IMR-90 (cell line): Measurements from ENCODE around the gene LRRC8E. TPM values are rescaled to one million over a fixed set of nuclear protein-coding genes. Genes with fewer than 3 reads are reported as not detected.

Source experiments
- ATAC-seq: fragments of 200-7000 bp; cut with Tn5 transposase; 2 replicates; pipeline ENCODE4 v1.9.1; 2020; ENCODE audit warnings: low read depth, mild to moderate bottlenecking, moderate library complexity
- BruUV-seq: library from RNA; stranded (reverse); fragments of 400-500 nt; replicated peaks from 2 replicates; lab custom pipeline; 2021; lab: Mats Ljungman, UMichigan
- CTCF ChIA-PET: fragments of 300-600 bp; formaldehyde crosslinking; extraction: SDS; loops from one replicate; lab custom pipeline; 2021; ENCODE audit warnings: antibody characterized with exemption; lab: Yijun Ruan, JAX
- POLR2A ChIA-PET: fragments of 300-600 bp; sonication (Branson Sonifier 250); formaldehyde crosslinking; loops from one replicate; lab custom pipeline; 2022; ENCODE audit warnings: antibody characterized with exemption; ENCODE audit not compliant: unreplicated experiment; lab: Charles Lee
- DNase-seq: peaks from one replicate; pipeline ENCODE4 v3.0.0; 2013
- H2AFZ ChIP-seq: replicated peaks from 2 replicates; pipeline ENCODE3; 2013; ENCODE audit warnings: low read length, mild to moderate bottlenecking; ENCODE audit not compliant: poor library complexity
- H2AK5ac ChIP-seq: 2 replicates; pipeline ENCODE4 v1.6.1; 2013; ENCODE audit warnings: low read depth, low read length, inconsistent platforms
- H2AK9ac ChIP-seq: replicated peaks from 2 replicates; pipeline ENCODE3; 2013; ENCODE audit warnings: mild to moderate bottlenecking, low read depth, low read length, moderate library complexity; ENCODE audit not compliant: poor library complexity
- H2BK120ac ChIP-seq: 2 replicates; pipeline ENCODE4 v1.6.1; 2013; ENCODE audit warnings: low read depth, low read length, inconsistent platforms
- H2BK15ac ChIP-seq: 3 replicates; pipeline ENCODE4 v1.6.1; 2013; ENCODE audit warnings: low read depth, low read length, inconsistent platforms
- H2BK20ac ChIP-seq: 2 replicates; pipeline ENCODE4 v1.6.1; 2013; ENCODE audit warnings: low read depth, mild to moderate bottlenecking, inconsistent platforms, low read length, moderate library complexity
- H2BK5ac ChIP-seq: 2 replicates; pipeline ENCODE4 v1.6.1; 2013; ENCODE audit warnings: mild to moderate bottlenecking, low read depth, low read length, inconsistent platforms; ENCODE audit not compliant: poor library complexity, severe bottlenecking
- H3K14ac ChIP-seq: replicated peaks from 2 replicates; pipeline ENCODE4 v1.6.1; 2013; ENCODE audit warnings: low read depth, low read length, inconsistent platforms
- H3K18ac ChIP-seq: 2 replicates; pipeline ENCODE4 v1.6.1; 2013; ENCODE audit warnings: low read depth, low read length, control low read depth
- H3K23ac ChIP-seq: 2 replicates; pipeline ENCODE4 v1.6.1; 2013; ENCODE audit warnings: low read depth, low read length, inconsistent platforms
- H3K27ac ChIP-seq: 2 replicates; pipeline ENCODE4 v1.5.1; 2013; ENCODE audit warnings: mild to moderate bottlenecking, control low read depth, low read length; ENCODE audit not compliant: insufficient read depth
- H3K27me3 ChIP-seq: 2 replicates; pipeline ENCODE4 v1.6.1; 2013; ENCODE audit warnings: low read length; ENCODE audit not compliant: control insufficient read depth, insufficient read depth
- H3K36me3 ChIP-seq: 2 replicates; pipeline ENCODE4 v1.6.1; 2013; ENCODE audit warnings: low read length, mixed read lengths; ENCODE audit not compliant: control insufficient read depth, insufficient read depth
- H3K4ac ChIP-seq: 2 replicates; pipeline ENCODE4 v1.6.1; 2013; ENCODE audit warnings: low read depth, low read length, inconsistent platforms
- H3K4me1 ChIP-seq: 2 replicates; pipeline ENCODE4 v1.6.1; 2013; ENCODE audit warnings: low read length, mixed read lengths; ENCODE audit not compliant: control insufficient read depth, insufficient read depth
- H3K4me2 ChIP-seq: 2 replicates; pipeline ENCODE4 v1.6.1; 2013; ENCODE audit warnings: low read depth, mild to moderate bottlenecking, control low read depth, low read length, moderate library complexity
- H3K4me3 ChIP-seq: 2 replicates; pipeline ENCODE4 v1.5.1; 2013; ENCODE audit warnings: low read depth, mild to moderate bottlenecking, control low read depth, low read length, moderate library complexity; ENCODE audit not compliant: insufficient read depth
- H3K56ac ChIP-seq: 2 replicates; pipeline ENCODE4 v1.6.1; 2013; ENCODE audit warnings: low read length, inconsistent platforms; ENCODE audit not compliant: insufficient read depth; ENCODE audit errors: extremely low read depth
- H3K79me1 ChIP-seq, 2 experiments: 2 replicates each; pipeline ENCODE4 v1.6.1; 2013; ENCODE audit warnings: low read length in 2 of 2, inconsistent platforms in 1 of 2, low read depth in 1 of 2
- H3K9ac ChIP-seq: 2 replicates; pipeline ENCODE4 v1.6.1; 2013; ENCODE audit warnings: low read depth, low read length, control low read depth
- H3K9me1 ChIP-seq: 2 replicates; pipeline ENCODE4 v1.6.1; 2013; ENCODE audit warnings: low read length, inconsistent platforms; ENCODE audit not compliant: insufficient read depth
- H3K9me3 ChIP-seq: 2 replicates; pipeline ENCODE4 v1.6.1; 2013; ENCODE audit warnings: low read length; ENCODE audit not compliant: control insufficient read depth, insufficient read depth
- H4K20me1 ChIP-seq: 2 replicates; pipeline ENCODE4 v1.6.1; 2013; ENCODE audit warnings: low read length, inconsistent platforms; ENCODE audit not compliant: insufficient read depth
- H4K5ac ChIP-seq: 2 replicates; pipeline ENCODE4 v1.6.1; 2013; ENCODE audit warnings: mild to moderate bottlenecking, low read depth, low read length, control low read depth
- H4K8ac ChIP-seq, 2 experiments: 2 replicates each; pipeline ENCODE4 v1.6.1; 2013; ENCODE audit warnings: low read depth in 2 of 2, low read length in 2 of 2, control low read depth in 1 of 2, inconsistent platforms in 1 of 2
- H4K91ac ChIP-seq: 2 replicates; pipeline ENCODE4 v1.6.1; 2013; ENCODE audit warnings: low read depth, low read length, inconsistent platforms; ENCODE audit not compliant: insufficient read depth
- BHLHE40 ChIP-seq: fragments of 150-350 bp; IDR thresholded peaks from 2 replicates; pipeline ENCODE4 v1.6.1; 2016; ENCODE audit warnings: mild to moderate bottlenecking, low read depth, low read length
- CEBPB ChIP-seq: IDR thresholded peaks from 2 replicates; pipeline ENCODE4 v1.6.1; 2012; ENCODE audit warnings: low read depth, low read length, improper control_type of control experiment
- CHD1 ChIP-seq: IDR thresholded peaks from 2 replicates; pipeline ENCODE4 v1.6.1; 2012; ENCODE audit warnings: low read depth, low read length, improper control_type of control experiment
- ELK1 ChIP-seq: fragments of 150-350 bp; IDR thresholded peaks from 2 replicates; pipeline ENCODE4 v1.6.1; 2016; ENCODE audit warnings: low read depth, mild to moderate bottlenecking, low read length, moderate library complexity, borderline replicate concordance
- FOS ChIP-seq: fragments of 150-350 bp; IDR thresholded peaks from 2 replicates; pipeline ENCODE4 v1.6.1; 2016; ENCODE audit warnings: low read depth, low read length
- MAFK ChIP-seq: IDR thresholded peaks from 2 replicates; pipeline ENCODE4 v1.6.1; 2012; ENCODE audit warnings: low read depth, low read length, improper control_type of control experiment
- MAZ ChIP-seq: IDR thresholded peaks from 2 replicates; pipeline ENCODE4 v1.6.1; 2012; ENCODE audit warnings: low read depth, mild to moderate bottlenecking, low read length, improper control_type of control experiment, moderate library complexity, borderline replicate concordance
- MXI1 ChIP-seq: IDR thresholded peaks from 2 replicates; pipeline ENCODE4 v1.6.1; 2012; ENCODE audit warnings: low read depth, mild to moderate bottlenecking, low read length, moderate library complexity, borderline replicate concordance
- POLR2A ChIP-seq: IDR thresholded peaks from 2 replicates; pipeline ENCODE4 v1.6.1; 2012; ENCODE audit warnings: mild to moderate bottlenecking, low read depth, low read length
- RCOR1 ChIP-seq: IDR thresholded peaks from 2 replicates; pipeline ENCODE4 v1.6.1; 2012; ENCODE audit warnings: mild to moderate bottlenecking, low read length, improper control_type of control experiment; ENCODE audit not compliant: insufficient replicate concordance
- RFX5 ChIP-seq: IDR thresholded peaks from 2 replicates; pipeline ENCODE4 v1.8.0; 2012; ENCODE audit warnings: low read depth, mild to moderate bottlenecking, low read length, moderate library complexity
- SMC3 ChIP-seq: fragments of 150-350 bp; IDR thresholded peaks from 2 replicates; pipeline ENCODE4 v1.6.1; 2016; ENCODE audit warnings: low read depth, mild to moderate bottlenecking, antibody characterized with exemption, low read length, moderate library complexity
- WGBS, 2 experiments: methylation state at CpG; one replicate each; pipeline versions ENCODE4 v1.1.5 to v1.1.7; 2013; ENCODE audit warnings: missing lambda C conversion rate in 2 of 2; ENCODE audit not compliant: insufficient read length in 1 of 2; ENCODE audit errors: extremely low coverage in 2 of 2; 5-methylcytosine and 5-hydroxymethylcytosine counted together
- dilution Hi-C: fragments of 300-500 bp; cut with HindIII; formaldehyde crosslinking; loops from one replicate; pipeline ENCODE4 v1.14.3; 2018; ENCODE audit warnings: low sequenced_read_pairs; ENCODE audit not compliant: unreplicated experiment
- in situ Hi-C: fragments of 300-500 bp; cut with MboI; formaldehyde crosslinking; loops from 3 replicates; pipeline ENCODE4 v1.14.3; 2019; ENCODE audit warnings: low sequenced_read_pairs, inconsistent platforms, mixed read lengths
- intact Hi-C: fragments of 100-400 bp; cut with micrococcal nuclease; formaldehyde crosslinking; loops from 2 replicates; pipeline ENCODE4 v1.10.0; 2022
- polyA plus RNA-seq, 3 experiments: library from polyadenylated mRNA; depleted of rRNA; stranded (reverse); fragments of >200 nt; gene quantifications; 2 replicates each; pipeline ENCODE4 v1.2.3, GENCODE V29; 2012; ENCODE audit warnings: low replicate concordance in 1 of 3
- total RNA-seq: library from RNA; depleted of rRNA; stranded (reverse); fragments of >200 nt; gene quantifications from 2 replicates; pipeline ENCODE4 v1.2.3, GENCODE V29; 2012

The LRRC8E gene
- total and polyA plus RNA-seq, 2 of the 4 experiments (the other 2 are of a cell fraction), result 6.4 to 7.2 TPM

GRCh38 chr19:7869910-7870511, 18.3 kb upstream of the LRRC8E start:
- Histone ChIP-seq H4K8ac (no peak overlapping the region), H3K9ac (no peak overlapping the region), H3K4me2 (peak overlapping the region; percentile 78; the same call in 1 of the 2 replicates), H3K79me1 (no peaks in the 10 kb centered on the region), H3K23ac (no peak overlapping the region), H3K4me3 (peak overlapping the region; percentile 43), H3K27ac (no peak overlapping the region), H2AFZ (peak overlapping the region; percentile 88), H4K20me1 (peaks cover 8% of the 10 kb centered on the region), H3K4ac (no peak overlapping the region), H3K36me3 (no peaks in the 10 kb centered on the region), H2BK120ac (no peak overlapping the region), H3K56ac (no peak overlapping the region), H3K27me3 (peaks cover 30% of the 10 kb centered on the region), H3K14ac (no peak overlapping the region), H3K9me3 (no peaks in the 10 kb centered on the region), H3K4me1 (peaks cover 16% of the 10 kb centered on the region), H2BK15ac (no peak overlapping the region), H3K18ac (no peak overlapping the region), H4K91ac (no peak overlapping the region), H2BK20ac (no peak overlapping the region), H2AK5ac (no peak overlapping the region), H3K9me1 (no peaks in the 10 kb centered on the region), H2BK5ac (no peak overlapping the region), H2AK9ac (no peak overlapping the region), H4K5ac (no peak overlapping the region)
- BruUV-seq, result no TSS peak
- WGBS, 2 experiments, result 61% methylated on average over 3 of the region's 30 CpGs; no CpG with 5 or more reads in 1 of the 2 experiments
- dilution Hi-C loops (no loop called here), intact Hi-C loops (no loop called here), in situ Hi-C loops (no loop called here)
- no peak for TF ChIP-seq POLR2A
- TF ChIP-seq MAZ, result no peak
- TF ChIP-seq RFX5, result no peak
- TF ChIP-seq RCOR1, result no peak
- no peak for TF ChIP-seq ELK1
- TF ChIP-seq BHLHE40, result no peak
- no peak for TF ChIP-seq SMC3
- TF ChIP-seq MAFK, result no peak
- no peak for TF ChIP-seq FOS
- no peak for TF ChIP-seq CHD1
- no peak for TF ChIP-seq CEBPB
- no peak for TF ChIP-seq MXI1
- ChIA-PET CTCF (interaction anchor here (0.6 to 1.9 kb wide), 7 partner anchors 13 to 73 kb away, joined by 3 to 9 read pairs (median 5); partner anchors contain the start of genes MAP2K7 and TIMM44), POLR2A (no interaction called here)
- DNase-seq (peak; percentile 8), ATAC-seq (no peak)
